ENCODE measurements around the gene PCDHGA3. TPM values are rescaled to one million over a fixed set of nuclear protein-coding genes. Genes with fewer than 3 reads are reported as not detected.
"Not testable (repeated sequence)": the region's sequence is repeated elsewhere in the genome, so short reads cannot be mapped to it uniquely, and the experiment has no call there.

Gene PCDHGA3
- total RNA-seq, 2 donors from 2014 or later = 5.3 to 9.1 TPM

GRCh38 chr5:141389153-141390042, 45.8 kb downstream of the PCDHGA3 start:
- H3K27me3 ChIP-seq (replicated peaks; ENCODE audit: insufficient read depth) = no peaks in the 10 kb centered on the region
- H3K27ac ChIP-seq = no peak overlapping the region
- H3K9me3 ChIP-seq = peaks cover 95% of the 10 kb centered on the region
- no peaks in the 10 kb centered on the region for H3K4me1 ChIP-seq (ENCODE audit: control insufficient read depth in 1 of 2, low read depth in 2 of 2)
- peaks cover 5% of the 10 kb centered on the region for H3K36me3 ChIP-seq
- TF ChIP-seq CTCF (IDR thresholded peaks at IDR 0.05) = no peak
- DNase-seq (ENCODE audit: low spot score) (no peak), ATAC-seq (ENCODE audit: insufficient number of reproducible peaks, low FRiP score, low read depth) (no peak)
- peak overlapping the region; percentile 12 for H3K4me3 ChIP-seq

GRCh38 chr5:141392429-141393198, 49.0 kb downstream of the PCDHGA3 start, which contains the start of gene PCDHGA8:
Gene PCDHGA8 (plus strand): TSS chr5:141392633. CDS start chr5:141392814, 181 bp downstream.
- Histone ChIP-seq H3K27ac (no peak within 1 kb of the TSS), H3K4me3 (peak within 1 kb of the TSS; percentile 32), H3K4me1 (ENCODE audit: control insufficient read depth in 1 of 2, low read depth in 2 of 2) (no peaks in the 10 kb centered on the region), H3K36me3 (peaks cover 5% of the 10 kb centered on the region), H3K27me3 (replicated peaks; ENCODE audit: insufficient read depth) (no peaks in the 10 kb centered on the region), H3K9me3 (peaks cover 91% of the 10 kb centered on the region)
- ATAC-seq (ENCODE audit: insufficient number of reproducible peaks, low FRiP score, low read depth) = no peak
- no peak for TF ChIP-seq CTCF (IDR thresholded peaks at IDR 0.05)
- no peak for DNase-seq (ENCODE audit: low spot score)

- Histone ChIP-seq H3K27me3 (replicated peaks; ENCODE audit: insufficient read depth) (no peaks in the 10 kb centered on the region), H3K4me1 (ENCODE audit: control insufficient read depth in 1 of 2, low read depth in 2 of 2) (no peaks in the 10 kb centered on the region), H3K36me3 (peaks cover 5% of the 10 kb centered on the region), H3K4me3 (peak overlapping the region; percentile 23), H3K27ac (no peak overlapping the region), H3K9me3 (peaks cover 93% of the 10 kb centered on the region)
- no peak for DNase-seq (ENCODE audit: low spot score)
- no peak for TF ChIP-seq CTCF (IDR thresholded peaks at IDR 0.05)
- ATAC-seq (ENCODE audit: insufficient number of reproducible peaks, low FRiP score, low read depth) = no peak
Observed at GRCh38 chr5:141393267-141393666, 49.6 kb downstream of the PCDHGA3 start.

- not testable (repeated sequence) for H3K27me3 ChIP-seq (replicated peaks; ENCODE audit: insufficient read depth); H3K4me1 ChIP-seq (ENCODE audit: control insufficient read depth in 1 of 2, low read depth in 2 of 2); H3K36me3 ChIP-seq; H3K4me3 ChIP-seq; DNase-seq (ENCODE audit: low spot score); H3K27ac ChIP-seq; ATAC-seq (ENCODE audit: insufficient number of reproducible peaks, low FRiP score, low read depth)
- H3K9me3 ChIP-seq = peaks cover 92% of the 10 kb centered on the region
Observed at GRCh38 chr5:141394401-141395187, 51.0 kb downstream of the PCDHGA3 start.

Other genes starting within 250 kb of the PCDHGA3 start
- gene PCDHB2, start 249.2 kb upstream of the PCDHGA3 start, total RNA-seq = 1 to 10 TPM; 2.3 to 4.6 TPM
- 1 to 10 TPM; 2.3 to 3.7 TPM for gene PCDHB3, start 243.4 kb upstream of the PCDHGA3 start, total RNA-seq
- gene PCDHB4, start 222.0 kb upstream of the PCDHGA3 start, total RNA-seq = 10 to 100 TPM in 1 of 2 donors, 1 to 10 TPM in 1; 2.8 to 14.5 TPM
- 10 to 100 TPM in 1 of 2 donors, 1 to 10 TPM in 1; 4.8 to 11.0 TPM for gene PCDHB5, start 208.6 kb upstream of the PCDHGA3 start, total RNA-seq
- gene PCDHB6, start 193.8 kb upstream of the PCDHGA3 start, total RNA-seq = 1 to 10 TPM; 3.2 to 3.8 TPM
- gene PCDHB7, start 171.2 kb upstream of the PCDHGA3 start, total RNA-seq = 1 to 10 TPM; 4.2 to 7.1 TPM
- 1 to 10 TPM in 1 of 2 donors, under 1 TPM in 1; 0.95 to 1.7 TPM for gene PCDHB8, start 166.0 kb upstream of the PCDHGA3 start, total RNA-seq
- gene PCDHB16, start 161.4 kb upstream of the PCDHGA3 start, total RNA-seq = 10 to 100 TPM in 1 of 2 donors, 1 to 10 TPM in 1; 9.1 to 11.6 TPM
- 1 to 10 TPM; 4.2 to 9.6 TPM for gene PCDHB9, start 156.7 kb upstream of the PCDHGA3 start, total RNA-seq
- gene PCDHB10, start 151.5 kb upstream of the PCDHGA3 start, total RNA-seq = 1 to 10 TPM; 6.1 to 9.1 TPM
- gene PCDHB11, start 144.2 kb upstream of the PCDHGA3 start, total RNA-seq = 10 to 100 TPM in 1 of 2 donors, 1 to 10 TPM in 1; 6.0 to 10.6 TPM
- gene PCDHB12, start 135.1 kb upstream of the PCDHGA3 start, total RNA-seq = 1 to 10 TPM; 7.3 to 7.4 TPM
- gene PCDHB13, start 129.9 kb upstream of the PCDHGA3 start, total RNA-seq = 10 to 100 TPM in 1 of 2 donors, 1 to 10 TPM in 1; 8.0 to 16.1 TPM
- 10 to 100 TPM; 10.2 to 14.6 TPM for gene PCDHB14, start 120.5 kb upstream of the PCDHGA3 start, total RNA-seq
- 10 to 100 TPM in 1 of 2 donors, 1 to 10 TPM in 1; 6.1 to 10.7 TPM for gene PCDHB15, start 98.4 kb upstream of the PCDHGA3 start, total RNA-seq
- 1 to 10 TPM; 2.0 to 3.5 TPM for gene SLC25A2, start 39.8 kb upstream of the PCDHGA3 start, total RNA-seq
- 10 to 100 TPM; 35.9 to 56.1 TPM for gene TAF7, start 23.0 kb upstream of the PCDHGA3 start, total RNA-seq
- gene PCDHGA1, start 13.3 kb upstream of the PCDHGA3 start, total RNA-seq = 1 to 10 TPM in 1 of 2 donors, under 1 TPM in 1; 0.41 to 2.8 TPM
- 10 to 100 TPM in 1 of 2 donors, 1 to 10 TPM in 1; 8.5 to 13.8 TPM for gene PCDHGA2, start 5.1 kb upstream of the PCDHGA3 start, total RNA-seq
- gene PCDHGB1, start 6.3 kb downstream of the PCDHGA3 start, total RNA-seq = 10 to 100 TPM in 1 of 2 donors, 1 to 10 TPM in 1; 6.8 to 11.4 TPM
- gene PCDHGA4, start 11.2 kb downstream of the PCDHGA3 start, total RNA-seq = 10 to 100 TPM; 11.4 TPM
- 10 to 100 TPM in 1 of 2 donors, 1 to 10 TPM in 1; 9.7 to 13.4 TPM for gene PCDHGB2, start 16.2 kb downstream of the PCDHGA3 start, total RNA-seq
- gene PCDHGA5, start 20.3 kb downstream of the PCDHGA3 start, total RNA-seq = 10 to 100 TPM in 1 of 2 donors, 1 to 10 TPM in 1; 9.5 to 12.5 TPM
- 10 to 100 TPM; 11.2 to 15.4 TPM for gene PCDHGB3, start 26.4 kb downstream of the PCDHGA3 start, total RNA-seq
- 10 to 100 TPM; 12.0 to 13.1 TPM for gene PCDHGA6, start 30.1 kb downstream of the PCDHGA3 start, total RNA-seq
- gene PCDHGA7, start 38.9 kb downstream of the PCDHGA3 start, total RNA-seq = 10 to 100 TPM; 11.9 to 12.2 TPM
- gene PCDHGB4, start 43.9 kb downstream of the PCDHGA3 start, total RNA-seq = 10 to 100 TPM; 11.6 to 18.1 TPM
- 10 to 100 TPM in 1 of 2 donors, 1 to 10 TPM in 1; 7.5 to 13.9 TPM for gene PCDHGA8, start 48.8 kb downstream of the PCDHGA3 start, total RNA-seq
- gene PCDHGB5, start 54.1 kb downstream of the PCDHGA3 start, total RNA-seq = 10 to 100 TPM; 20.8 to 26.3 TPM
- 10 to 100 TPM; 12.0 to 18.6 TPM for gene PCDHGA9, start 58.9 kb downstream of the PCDHGA3 start, total RNA-seq
- gene PCDHGB6, start 64.2 kb downstream of the PCDHGA3 start, total RNA-seq = 10 to 100 TPM in 1 of 2 donors, 1 to 10 TPM in 1; 9.5 to 17.2 TPM
- gene PCDHGA10, start 69.2 kb downstream of the PCDHGA3 start, total RNA-seq = 10 to 100 TPM; 11.1 to 14.4 TPM
- 10 to 100 TPM; 18.0 to 28.1 TPM for gene PCDHGB7, start 73.8 kb downstream of the PCDHGA3 start, total RNA-seq
- gene PCDHGA11, start 77.2 kb downstream of the PCDHGA3 start, total RNA-seq = 10 to 100 TPM; 10.4 to 11.6 TPM
- 10 to 100 TPM; 16.2 to 26.0 TPM for gene PCDHGA12, start 86.7 kb downstream of the PCDHGA3 start, total RNA-seq
- gene PCDHGC3, start 132.1 kb downstream of the PCDHGA3 start, total RNA-seq = 10 to 100 TPM; 61.3 to 99.9 TPM
- gene PCDHGC4, start 141.2 kb downstream of the PCDHGA3 start, total RNA-seq = 1 to 10 TPM; 6.4 to 7.9 TPM
- 1 to 10 TPM; 5.7 to 6.9 TPM for gene PCDHGC5, start 145.3 kb downstream of the PCDHGA3 start, total RNA-seq